Measurements from ENCODE around the gene SNAPIN. TPM values are rescaled to one million over a fixed set of nuclear protein-coding genes. Genes with fewer than 3 reads are reported as not detected.

SNAPIN gene
- total and polyA plus RNA-seq, 9 of the 15 experiments (the other 6 are each of a cell fraction or from before 2014, with no cell fraction given): 11.2 to 43.9 (median 32.3) TPM

GRCh38 chr1:153670257-153670858, 11.9 kb downstream of the SNAPIN start (continued):
- TF ChIP-seq DLX4 (CRISPR knock-in tag; IDR thresholded peaks at IDR 0.05): no peak

- peak; percentile 100 for FAIRE-seq
- intact Hi-C loops (cut with micrococcal nuclease) (loop anchor here (1.0 to 5.0 kb wide), 3 partner anchors 37 to 316 kb away; partner anchors contain the start of genes CHTOP and RAB13), in situ Hi-C loops (cut with MboI) (loop anchor here (5.0 kb wide), 1 partner anchor 106 kb away; the partner anchor contains the start of gene SLC27A3)
- under 1% methylated on average over 35 of the region's 35 CpGs for WGBS (ENCODE audit: insufficient coverage, low coverage, missing lambda C conversion rate)
- H3K4me1 ChIP-seq (replicated peaks in 1 of 2; ENCODE audit: control insufficient read depth in 2 of 2, insufficient read depth in 2 of 2, low read length in 2 of 2): peaks cover 0 to 4% of the 10 kb centered on the region in 2 experiments; a peak in 3 of 5 replicates
- H3K4me2 ChIP-seq (ENCODE audit: insufficient read depth, low read length): peak within 1 kb of the TSS; percentile 98
- peak within 1 kb of the TSS; percentile 92 for H3K27ac ChIP-seq (ENCODE audit: extremely low read depth, low read depth, low read length)
- peak; percentile 95 for ATAC-seq
- H4K20me1 ChIP-seq (replicated peaks; ENCODE audit: control insufficient read depth, insufficient read depth, low read length): no peaks in the 10 kb centered on the region
- ChIA-PET CTCF (ENCODE audit: low intra/inter-chr PET ratio) (no interaction called here), POLR2A (interaction anchor here (0.6 to 4.8 kb wide), 5 partner anchors 9 to 521 kb away, joined by 3 to 26 read pairs (median 3); partner anchors contain the start of genes SNAPIN and TPM3)
- peak within 1 kb of the TSS; percentile 94 for H3K4me3 ChIP-seq
- no peaks in the 10 kb centered on the region for H3K9me1 ChIP-seq (ENCODE audit: control insufficient read depth, insufficient read depth, low read length)
- H3K27me3 ChIP-seq (ENCODE audit: control insufficient read depth in 2 of 2, insufficient read depth in 2 of 2, low read length in 2 of 2): no peaks in the 10 kb centered on the region
- H3K79me2 ChIP-seq (ENCODE audit: control insufficient read depth, insufficient read depth, low read length): peaks cover 37% of the 10 kb centered on the region
- H2AFZ ChIP-seq (ENCODE audit: low read depth, low read length): peak within 1 kb of the TSS; percentile 83
- peaks cover 44% of the 10 kb centered on the region for H3K36me3 ChIP-seq (ENCODE audit: control insufficient read depth, insufficient read depth, low read length)
- H3K9ac ChIP-seq (ENCODE audit: insufficient read depth in 1 of 2, low read depth in 2 of 2, low read length in 2 of 2): peak within 1 kb of the TSS; percentile 96 to 98
- no peaks in the 10 kb centered on the region for H3K9me3 ChIP-seq (replicated peaks; ENCODE audit: control insufficient read depth, insufficient read depth, low read depth, low read length)
- peak; percentile 97 to 100 (median 98) for DNase-seq (ENCODE audit: extremely low read depth in 1 of 4, low spot score in 3 of 4)
- TSS peak; percentile 98 for BruUV-seq (replicated peaks)
- TF ChIP-seq KAT7 (CRISPR knock-in tag; IDR thresholded peaks at IDR 0.05; ENCODE audit: borderline replicate concordance): peak; percentile 88; the same call in 1 of the 2 replicates
- TF ChIP-seq POLR2A (conservative IDR thresholded peaks at IDR 0.05): peak; percentile 97
- TF ChIP-seq ZC3H8 (IDR thresholded peaks at IDR 0.05): no peak
- TF ChIP-seq PURB (CRISPR knock-in tag; IDR thresholded peaks at IDR 0.05; ENCODE audit: low read depth): no peak
- TF ChIP-seq ZNF253 (CRISPR knock-in tag; conservative IDR thresholded peaks at IDR 0.05): no peak
- no peak for TF ChIP-seq MCM3 (IDR thresholded peaks at IDR 0.05)
- TF ChIP-seq ILF3 (IDR thresholded peaks at IDR 0.05; ENCODE audit: borderline replicate concordance): peak; percentile 86; the same call in 1 of the 2 replicates
- TF ChIP-seq ZNF316 (IDR thresholded peaks at IDR 0.05): no peak
- peak; percentile 87 for TF ChIP-seq RBFOX2 (IDR thresholded peaks at IDR 0.05; ENCODE audit: low read depth, low read length)
- no peak for TF ChIP-seq ZNF655 (CRISPR knock-in tag; IDR thresholded peaks at IDR 0.05)
- TF ChIP-seq SLC30A9 (CRISPR knock-in tag; IDR thresholded peaks at IDR 0.05): no peak
- no peak for TF ChIP-seq TOE1 (IDR thresholded peaks at IDR 0.05; ENCODE audit: borderline replicate concordance)
- TF ChIP-seq TOE1 (CRISPR knock-in tag; IDR thresholded peaks at IDR 0.05; ENCODE audit: borderline replicate concordance, low read depth): no peak
- no peak for TF ChIP-seq KAT8 (IDR thresholded peaks at IDR 0.05; ENCODE audit: low read depth)
- TF ChIP-seq ZNF324 (CRISPR knock-in tag; IDR thresholded peaks at IDR 0.05): no peak
- TF ChIP-seq GTF2E2 (tag; IDR thresholded peaks at IDR 0.05): peak; percentile 90; the same call in 1 of the 2 replicates
- peak; percentile 24; the same call in 1 of the 2 replicates for TF ChIP-seq ZNF511 (CRISPR knock-in tag; IDR thresholded peaks at IDR 0.05)
- no peak for TF ChIP-seq NR2C1 (IDR thresholded peaks at IDR 0.05)
- peak; percentile 37; the same call in 1 of the 2 replicates for TF ChIP-seq NR2C1 (tag; IDR thresholded peaks at IDR 0.05)
Measured at GRCh38 chr1:153670859-153671627, 12.5 kb downstream of the SNAPIN start, which contains the start of gene ILF2. TSS of gene ILF2 (minus strand) at chr1:153670993. CDS start at chr1:153670922, 71 bp downstream.

Measured in K562 (cell line).